K562 (cell line): ENCODE data around the gene HSPA2. TPM values are rescaled to one million over a fixed set of nuclear protein-coding genes. Genes with fewer than 3 reads are reported as not detected.

ENCODE experiments used
- ATF7 ChIP-seq: fragments of 450-650 bp; IDR thresholded peaks from 2 replicates; pipeline ENCODE4 v1.7.1; 2014; ENCODE audit warnings: mild to moderate bottlenecking, moderate library complexity
- FOXA3 ChIP-seq, 2 experiments: fragments of 450-650 bp in 1 of 2; sonication (generic) in 1 of 2; formaldehyde crosslinking; IDR thresholded peaks in 1 of 2; conservative IDR thresholded peaks in 1 of 2; 2 replicates each; pipeline versions ENCODE4 v1.4.0 to v1.8.0; 2020 to 2022; ENCODE audit warnings: mild to moderate bottlenecking in 2 of 2, missing genetic modification reagents in 1 of 2
- HNRNPK ChIP-seq: fragments of 200-400 bp; formaldehyde crosslinking; IDR thresholded peaks from one replicate; pipeline ENCODE4 v1.6.1; 2018; ENCODE audit warnings: mild to moderate bottlenecking, low read depth, low read length; ENCODE audit not compliant: poor library complexity, severe bottlenecking
- HNRNPL ChIP-seq: fragments of 200-400 bp; formaldehyde crosslinking; IDR thresholded peaks from 2 replicates; pipeline ENCODE4 v1.6.1; 2017; ENCODE audit warnings: low read depth, mild to moderate bottlenecking, low read length
- POLR2B ChIP-seq: fragments of 450-650 bp; IDR thresholded peaks from 2 replicates; pipeline ENCODE4 v1.6.1; 2018; ENCODE audit warnings: low read depth; ENCODE audit not compliant: partially characterized antibody
- POLR2H ChIP-seq: IDR thresholded peaks from 2 replicates; pipeline ENCODE4 v1.6.1; 2016; ENCODE audit warnings: missing genetic modification characterization, low read depth, mild to moderate bottlenecking, control low read depth, missing compliant biosample characterization, moderate library complexity
- PREB ChIP-seq: sonication (generic); formaldehyde crosslinking; IDR thresholded peaks from 2 replicates; pipeline ENCODE4 v1.8.1; 2023; ENCODE audit warnings: mild to moderate bottlenecking, missing genetic modification reagents
- SAP30 ChIP-seq: fragments of 200-600 bp; sonication (generic); IDR thresholded peaks from 2 replicates; pipeline ENCODE4 v1.6.1; 2012; ENCODE audit warnings: borderline replicate concordance, low read depth, mild to moderate bottlenecking, moderate library complexity, low read length, control low read depth, inconsistent platforms; ENCODE audit not compliant: insufficient read depth, poor library complexity, severe bottlenecking
- SIN3A ChIP-seq, 2 experiments: fragments of 150-350 bp in 1 of 2; IDR thresholded peaks; 2 replicates each; pipeline ENCODE4 v1.6.1; 2011 to 2016; ENCODE audit warnings: borderline replicate concordance in 2 of 2, low read depth in 2 of 2, low read length in 2 of 2, mild to moderate bottlenecking in 2 of 2, moderate library complexity in 2 of 2; ENCODE audit not compliant: control insufficient read depth in 1 of 2
- STAT5B ChIP-seq: fragments of 250-450 bp; sonication (Bioruptor Pico); IDR thresholded peaks from 2 replicates; pipeline ENCODE4 v1.8.0; 2021; ENCODE audit warnings: mild to moderate bottlenecking, inconsistent platforms
- UBTF ChIP-seq, 2 experiments: IDR thresholded peaks; 2 replicates each; pipeline ENCODE4 v1.6.1; 2012; ENCODE audit warnings: improper control_type of control experiment in 2 of 2, low read depth in 2 of 2, low read length in 2 of 2, borderline replicate concordance in 1 of 2
- ZBTB1 ChIP-seq: sonication (generic); formaldehyde crosslinking; IDR thresholded peaks from 2 replicates; pipeline ENCODE4 v1.8.1; 2023; ENCODE audit warnings: missing genetic modification reagents, low read depth, mild to moderate bottlenecking, borderline replicate concordance
- ZNF12 ChIP-seq: sonication (generic); formaldehyde crosslinking; IDR thresholded peaks from 2 replicates; pipeline ENCODE4 v1.4.0; 2020; ENCODE audit warnings: mild to moderate bottlenecking, missing genetic modification reagents
- ZNF785 ChIP-seq: fragments of 250-450 bp; sonication (Bioruptor Pico); IDR thresholded peaks from 2 replicates; pipeline ENCODE4 v1.4.0; 2020; ENCODE audit warnings: mild to moderate bottlenecking
- polyA plus RNA-seq, 8 experiments: library from polyadenylated mRNA; depleted of rRNA in 4 of 8; stranded (reverse) in 5 of 8; unstranded in 3 of 8; fragments of >200 nt; fragmentation: Nextera tagmentation in 2 of 8; fragmentation: Illumina TruSeq in 1 of 8; extraction: Ambion mirVana in 2 of 8; extraction: Trizol in 1 of 8; gene quantifications; 2 replicates each; pipeline versions ENCODE4 v1.2.1 to v1.2.3, GENCODE V29; 2011 to 2014; ENCODE audit warnings: inconsistent platforms in 1 of 8, missing spikeins in 1 of 8
- total RNA-seq, 7 experiments: library from RNA; depleted of rRNA in 6 of 7; stranded (reverse); fragments of >200 nt in 6 of 7; fragmentation: Illumina TruSeq in 2 of 7; extraction: Trizol in 2 of 7; gene quantifications; 2 replicates each; pipeline versions ENCODE4 v1.2.1 to v1.2.3, GENCODE V29; 2011 to 2021; ENCODE audit warnings: low replicate concordance in 1 of 7

HSPA2 gene
- total and polyA plus RNA-seq, 9 of the 15 experiments (the other 6 are each of a cell fraction or from before 2014, with no cell fraction given), result not detected

GRCh38 chr14:64504310-64504896 is 36.1 kb upstream of the HSPA2 start, which contains the start of gene ZBTB1 (continued):
- TF ChIP-seq SIN3A (IDR thresholded peaks at IDR 0.05; ENCODE audit: borderline replicate concordance in 2 of 2, control insufficient read depth in 1 of 2, low read depth in 2 of 2, low read length in 2 of 2), result 0 out of 4 replicates have a peak, but pooled peaks of 1 of the 2 experiments have one; percentile 37
- TF ChIP-seq HNRNPK, result no peak
- TF ChIP-seq FOXA3 (CRISPR knock-in tag; conservative IDR thresholded peaks at IDR 0.05 in 1 of 2, IDR thresholded peaks at IDR 0.05 in 1 of 2), result peak; percentile 74 to 95
- TF ChIP-seq ATF7, result peak; percentile 50
- TF ChIP-seq SAP30, result peak; percentile 59
- no peak for TF ChIP-seq ZNF12
- TF ChIP-seq POLR2H, result peak; percentile 58
- TF ChIP-seq UBTF (IDR thresholded peaks at IDR 0.05; ENCODE audit: borderline replicate concordance in 1 of 2, low read depth in 2 of 2, low read length in 2 of 2), result peak in 1 of 2 experiments; percentile 52; a peak in 1 of 4 replicates
- no peak for TF ChIP-seq STAT5B (CRISPR knock-in tag)
- peak; percentile 25 for TF ChIP-seq POLR2B
- TF ChIP-seq PREB (CRISPR knock-in tag), result no peak
- peak; percentile 83 for TF ChIP-seq HNRNPL
- TF ChIP-seq ZNF785, result no peak
- TF ChIP-seq ZBTB1 (CRISPR knock-in tag), result peak; percentile 51; the same call in 1 of the 2 replicates
